Left cardiac atrium (tissue), 4 donors: Measurements from ENCODE around the gene RAB11FIP3. TPM values are rescaled to one million over a fixed set of nuclear protein-coding genes. Genes with fewer than 3 reads are reported as not detected.
"Not testable (repeated sequence)": the region's sequence is repeated elsewhere in the genome, so short reads cannot be mapped to it uniquely, and the experiment has no call there.

Experiments
- ATAC-seq, 2 donors: fragments of 200-7000 bp; cut with Tn5 transposase; one replicate each; pipeline ENCODE4 v1.9.1; 2020; ENCODE audit warnings: mild to moderate bottlenecking in 2 of 2, moderate library complexity in 2 of 2
- DNase-seq: peaks from one replicate; pipeline ENCODE4 v3.0.0-alpha.2; 2020
- intact Hi-C, 2 donors: fragments of 100-400 bp; cut with DNase I; formaldehyde crosslinking; loops; one replicate each; pipeline versions ENCODE4 v1.14.1 to v1.15.1; 2022 to 2023
- total RNA-seq, 2 donors: library from RNA; stranded (reverse); fragmentation: NEBNext Ultra II Directional; extraction: Animal tissue kit (Norgen Biotek cat#: 25700); gene quantifications; one replicate each; pipeline ENCODE4 v1.2.1, GENCODE V29; 2021
- donor health status: DM: no; HTN: yes; CAD: no.
- donor health status: DM: no; HTN: yes; CAD: no; lungs with severe emphysema.
- donor health status: DM: yes; HTN: yes; CAD: no.
- donor health status: Dilated cardiomyopathy.

The RAB11FIP3 gene
- total RNA-seq, 2 donors from 2014 or later: 24.2 to 38.1 TPM

DNA sequence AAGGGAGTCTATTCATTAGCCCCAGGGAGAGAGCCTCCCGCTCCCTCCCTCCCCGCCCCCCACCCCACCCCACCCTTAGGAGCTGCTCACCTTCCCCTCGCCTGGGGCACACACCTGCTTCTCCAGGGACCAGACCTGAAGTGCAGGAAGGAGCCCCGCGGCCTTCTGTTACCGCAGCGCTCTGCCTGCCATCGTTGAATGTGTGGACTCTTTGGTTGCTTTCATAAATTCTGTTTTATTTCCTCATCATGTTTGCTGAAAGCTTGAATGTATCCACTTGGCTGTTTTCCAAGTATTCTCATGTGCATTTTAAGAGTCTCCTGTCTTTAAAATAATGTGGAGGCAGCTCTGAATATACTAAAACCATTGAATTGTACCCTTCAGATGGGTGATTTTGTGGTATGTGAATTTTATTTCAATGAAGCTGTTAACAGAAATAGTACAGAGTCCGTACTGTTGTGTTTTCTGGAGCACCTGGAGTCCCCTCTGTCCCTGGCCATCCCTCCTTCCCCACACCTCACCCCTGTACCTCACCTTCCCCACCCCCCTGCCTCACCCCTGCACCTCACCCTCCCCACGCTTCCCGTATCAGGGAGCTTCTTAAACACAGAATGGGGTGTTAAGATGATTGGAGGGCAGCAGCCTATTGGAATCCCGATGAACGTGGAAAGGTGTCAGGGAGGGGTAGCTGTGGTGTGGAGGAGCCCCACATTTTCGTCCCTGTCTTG is 25.5 kb downstream of the RAB11FIP3 start:
- ATAC-seq (no peak), DNase-seq (no peak)
- intact Hi-C loops: no loop called here

DNA sequence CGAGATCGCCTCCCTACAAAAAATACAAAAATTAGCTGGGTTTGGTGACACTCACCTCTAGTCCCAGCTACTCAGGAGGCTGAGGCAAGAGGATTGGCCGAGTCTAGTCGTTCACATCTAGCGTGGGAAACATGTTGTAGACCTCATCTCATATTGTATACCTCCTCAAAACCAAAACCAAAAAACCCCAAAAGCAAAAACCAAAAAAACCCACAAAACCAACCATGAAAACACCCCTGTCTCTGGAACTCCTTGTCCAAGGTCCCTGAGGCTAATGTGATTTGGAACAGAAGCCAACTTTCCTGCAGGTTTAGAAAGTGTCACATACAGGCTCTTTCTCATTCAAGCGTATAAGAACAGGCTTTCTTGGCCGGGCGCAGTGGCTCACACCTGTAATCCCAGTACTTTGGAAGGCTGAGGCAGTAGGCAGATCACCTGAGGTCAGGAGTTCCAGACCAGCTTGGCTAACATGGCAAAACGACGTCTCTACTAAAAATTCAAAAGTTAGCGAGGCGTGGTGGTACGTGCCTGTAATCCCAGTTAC is 29.0 kb downstream of the RAB11FIP3 start:
- ATAC-seq: no peak
- intact Hi-C loops: no loop called here
- DNase-seq: no peak

DNA sequence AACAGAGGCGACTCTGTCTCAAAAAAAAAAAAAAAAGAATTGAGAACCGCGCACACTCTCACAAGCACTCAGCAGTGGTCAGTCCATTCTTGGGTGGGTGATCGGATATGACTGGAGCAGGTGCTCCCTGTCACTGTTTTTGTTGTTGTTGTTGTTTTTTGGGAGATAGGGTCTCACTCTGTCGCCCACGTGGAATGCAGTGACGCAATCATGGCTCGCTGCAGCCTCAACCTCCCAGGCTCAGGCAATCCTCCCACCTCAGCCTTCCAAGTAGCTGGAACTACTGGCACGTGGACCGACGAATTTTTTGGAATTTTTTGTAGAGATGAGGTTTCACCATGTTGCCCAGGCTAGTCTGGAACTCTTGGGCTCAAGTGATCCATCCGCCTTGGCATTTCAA is 30.0 kb downstream of the RAB11FIP3 start:
- intact Hi-C loops: no loop called here
- ATAC-seq: no peak
- no peak for DNase-seq

DNA sequence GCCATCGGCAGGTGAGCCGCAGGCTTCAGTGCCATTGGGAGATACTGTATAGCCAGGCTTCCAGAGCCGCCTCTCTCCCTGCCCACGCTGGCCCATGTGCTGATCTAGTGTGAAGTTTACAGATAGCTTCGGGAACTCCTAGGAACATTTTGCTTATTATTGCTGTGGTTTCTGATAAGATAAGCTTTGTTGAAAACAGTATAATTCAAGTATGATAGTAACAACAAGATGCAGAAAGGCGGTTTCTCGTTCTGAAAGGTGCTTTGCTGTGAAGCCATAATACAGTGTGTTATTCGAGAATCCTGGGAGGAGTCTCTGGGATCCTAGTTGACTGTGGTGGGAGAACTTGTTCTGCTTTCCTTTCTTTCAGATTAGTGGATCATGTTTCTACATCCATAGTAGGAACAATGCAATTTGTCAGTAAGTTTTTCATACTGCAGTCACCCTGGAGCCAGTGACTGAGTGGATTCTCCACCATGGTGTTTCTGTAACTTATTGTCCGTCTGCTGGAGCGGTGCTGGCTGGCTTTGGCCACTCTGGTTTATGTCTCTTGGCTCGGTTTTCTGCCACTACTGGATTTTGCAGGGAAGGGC is 31.5 kb downstream of the RAB11FIP3 start:
- ATAC-seq: peak; percentile 74 to 76
- intact Hi-C loops: no loop called here
- peak; percentile 45 for DNase-seq

DNA sequence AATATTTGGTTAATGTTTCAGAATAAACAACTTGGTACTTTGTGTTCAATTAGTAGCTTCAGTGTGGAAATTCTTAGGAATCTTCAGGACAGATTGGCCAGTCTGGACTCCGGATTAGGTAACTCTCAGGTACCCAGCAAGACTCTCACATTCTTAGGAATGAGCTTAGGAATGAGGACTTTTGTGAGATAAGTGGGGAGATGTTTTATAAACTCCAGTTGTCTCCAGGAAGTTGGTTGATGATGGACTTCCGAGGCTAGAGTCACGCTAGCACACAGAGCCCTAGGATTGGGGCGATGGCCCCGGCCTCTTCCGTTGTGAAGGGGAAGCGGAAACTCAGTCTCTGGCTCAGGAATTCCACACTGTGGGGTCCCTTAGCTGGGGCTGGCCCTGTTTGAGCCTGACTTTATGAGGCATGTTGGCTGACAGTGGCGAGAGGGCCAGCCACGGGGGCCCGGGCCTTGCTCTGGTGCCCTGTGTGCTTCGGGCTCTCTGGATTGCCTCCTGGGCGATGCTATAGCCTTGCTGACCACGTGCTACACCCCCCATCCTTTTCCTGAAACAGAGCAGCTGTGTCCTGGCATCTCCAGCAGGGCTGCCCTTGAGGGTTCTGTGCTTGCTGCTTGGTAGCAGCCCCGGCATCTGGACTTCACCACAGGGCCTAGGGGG is 32.4 kb downstream of the RAB11FIP3 start:
- intact Hi-C loops: no loop called here

DNA sequence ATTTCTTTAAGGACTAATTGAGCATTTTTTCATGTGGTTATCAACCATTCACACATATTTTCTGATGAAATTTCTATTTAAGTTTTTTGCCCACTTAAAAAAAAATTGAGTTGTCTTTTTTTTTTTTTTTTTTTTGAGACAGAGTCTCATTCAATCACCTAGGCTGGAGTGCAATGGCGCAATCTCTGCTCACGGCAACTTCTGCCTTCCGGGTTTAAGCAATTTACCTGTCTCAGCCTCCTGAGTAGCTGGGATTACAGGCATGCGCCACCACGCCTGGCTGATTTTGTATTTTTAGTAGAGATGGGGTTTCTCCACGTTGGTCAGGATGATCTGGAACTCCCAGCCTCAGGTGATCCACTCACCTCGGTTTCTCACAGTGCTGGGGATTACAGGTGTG is 34.3 kb downstream of the RAB11FIP3 start:
- ATAC-seq: no peak
- intact Hi-C loops: no loop called here

More for the DNA sequence above, 32.4 kb downstream of the RAB11FIP3 start:
- ATAC-seq (peak in 1 of 2 donors; percentile 41), DNase-seq (peak; percentile 36)

DNA sequence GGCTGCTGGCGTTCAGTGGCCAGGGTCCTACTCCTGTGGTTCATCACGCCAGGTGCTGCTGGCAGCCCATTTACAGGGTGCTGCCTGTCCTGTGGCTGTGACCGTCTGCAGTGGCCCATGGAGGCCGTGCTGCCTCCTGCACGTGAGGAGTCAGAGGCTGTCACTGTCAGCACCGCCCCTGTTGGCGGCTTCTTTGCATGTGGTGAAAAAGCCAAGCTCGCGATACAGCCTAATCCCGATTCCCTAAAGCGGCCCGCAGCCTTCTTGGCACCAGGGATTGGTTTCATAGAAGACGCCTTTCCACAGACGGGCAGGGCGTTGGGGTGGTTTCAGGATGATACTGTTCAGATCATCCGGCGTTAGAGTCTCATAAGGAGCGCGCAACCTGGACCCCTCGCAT is 35.3 kb downstream of the RAB11FIP3 start:
- intact Hi-C loops: no loop called here
- DNase-seq (no peak), ATAC-seq (no peak)

More for the DNA sequence above, 34.3 kb downstream of the RAB11FIP3 start:
- no peak for DNase-seq

DNA sequence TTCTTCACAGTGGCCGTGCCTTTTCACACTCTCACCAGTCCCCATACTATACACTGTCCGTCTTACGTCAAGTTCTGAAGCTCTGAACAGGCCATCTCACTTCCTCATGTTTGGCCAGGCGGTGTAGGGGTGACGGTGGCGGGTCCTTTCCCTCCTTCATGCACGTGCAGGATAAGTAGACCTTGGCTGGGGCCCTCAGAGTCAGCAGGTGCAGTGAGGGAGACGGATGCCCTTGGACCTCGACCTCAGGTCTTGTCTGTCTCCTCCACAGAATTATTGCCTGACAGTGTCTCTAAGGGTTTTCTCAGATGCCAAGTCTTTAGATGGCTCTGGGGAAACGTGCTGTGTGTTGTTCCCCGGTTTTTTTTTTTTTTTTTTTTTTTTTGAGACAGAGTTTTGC is 37.6 kb downstream of the RAB11FIP3 start:
- no peak for DNase-seq
- ATAC-seq: no peak
- intact Hi-C loops: no loop called here

DNA sequence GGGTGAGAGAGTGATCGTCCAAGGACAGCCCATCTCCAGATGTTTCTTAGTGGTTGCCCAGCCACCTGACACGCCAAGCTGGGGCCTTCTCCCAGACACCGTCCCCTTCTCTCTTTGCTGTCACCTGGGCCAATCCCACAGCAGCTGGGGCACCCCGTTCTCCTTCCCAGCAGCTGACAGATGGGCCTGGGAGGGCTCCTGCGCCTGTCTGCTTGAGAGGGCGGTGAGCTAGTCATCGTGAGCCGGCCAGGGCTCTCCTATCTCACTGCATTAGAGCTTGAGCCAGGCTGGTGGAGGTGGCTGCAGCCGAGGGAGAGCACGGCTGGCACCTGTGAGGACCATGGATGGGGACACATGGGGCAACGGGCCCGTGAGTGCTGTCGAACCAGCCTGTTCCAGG is 41.2 kb downstream of the RAB11FIP3 start:
- DNase-seq: no peak
- intact Hi-C loops: no loop called here
- ATAC-seq: no peak

DNA sequence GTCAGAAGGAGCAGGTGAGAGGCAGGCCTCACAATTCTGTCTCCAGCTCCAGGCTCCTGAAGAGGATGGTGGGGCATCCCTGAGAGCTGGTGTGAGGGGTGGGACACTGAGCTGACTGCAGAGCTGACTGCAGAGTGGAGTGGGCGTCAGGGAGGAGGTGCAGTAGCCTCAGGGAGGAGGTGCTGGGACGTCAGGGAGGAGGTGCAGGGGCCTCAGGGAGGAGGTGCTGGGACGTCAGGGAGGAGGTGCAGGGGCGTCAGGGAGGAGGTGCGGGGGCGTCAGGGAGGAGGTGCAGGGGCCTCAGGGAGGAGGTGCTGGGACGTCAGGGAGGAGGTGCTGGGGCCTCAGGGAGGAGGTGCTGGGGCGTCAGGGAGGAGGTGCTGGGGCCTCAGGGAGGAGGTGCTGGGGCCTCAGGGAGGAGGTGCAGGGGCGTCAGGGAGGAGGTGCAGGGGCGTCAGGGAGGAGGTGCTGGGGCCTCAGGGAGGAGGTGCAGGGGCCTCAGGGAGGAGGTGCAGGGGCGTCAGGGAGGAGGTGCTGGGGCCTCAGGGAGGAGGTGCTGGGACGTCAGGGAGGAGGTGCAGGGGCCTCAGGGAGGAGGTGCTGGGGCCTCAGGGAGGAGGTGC is 41.9 kb downstream of the RAB11FIP3 start:
- ATAC-seq, DNase-seq, intact Hi-C loops: not testable (repeated sequence)

DNA sequence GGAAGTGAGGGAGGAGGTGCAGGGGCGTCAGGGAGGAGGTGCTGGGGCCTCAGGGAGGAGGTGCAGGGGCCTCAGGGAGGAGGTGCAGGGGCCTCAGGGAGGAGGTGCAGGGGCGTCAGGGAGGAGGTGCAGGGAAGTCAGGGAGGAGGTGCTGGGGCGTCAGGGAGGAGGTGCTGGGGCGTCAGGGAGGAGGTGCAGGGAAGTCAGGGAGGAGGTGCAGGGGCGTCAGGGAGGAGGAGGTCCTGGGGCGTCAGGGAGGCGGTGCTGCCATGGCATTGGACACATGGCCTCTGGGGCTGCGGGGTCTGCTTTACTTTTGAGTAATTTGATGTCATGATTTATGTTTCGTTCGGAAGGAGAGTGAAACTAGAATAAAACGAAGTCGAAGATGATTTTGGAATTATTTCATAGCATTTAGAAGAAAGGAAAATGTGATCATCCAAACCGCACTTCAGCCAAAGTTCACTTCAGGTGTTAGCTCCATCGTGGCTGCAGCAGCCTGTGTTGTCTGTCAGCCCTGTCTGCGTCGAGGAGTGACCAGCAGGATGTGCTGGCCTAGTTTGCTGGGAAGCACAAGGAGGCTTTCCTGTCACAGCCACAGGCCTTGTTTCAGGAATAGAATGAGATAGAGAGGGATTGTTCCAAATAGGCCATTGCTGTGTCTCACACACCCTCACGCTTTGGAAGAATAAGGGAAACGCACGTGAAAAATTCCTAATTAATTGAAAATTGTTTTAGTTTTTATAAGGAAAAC is 42.8 kb downstream of the RAB11FIP3 start:
- intact Hi-C loops: no loop called here
- ATAC-seq (no peak), DNase-seq (no peak)

DNA sequence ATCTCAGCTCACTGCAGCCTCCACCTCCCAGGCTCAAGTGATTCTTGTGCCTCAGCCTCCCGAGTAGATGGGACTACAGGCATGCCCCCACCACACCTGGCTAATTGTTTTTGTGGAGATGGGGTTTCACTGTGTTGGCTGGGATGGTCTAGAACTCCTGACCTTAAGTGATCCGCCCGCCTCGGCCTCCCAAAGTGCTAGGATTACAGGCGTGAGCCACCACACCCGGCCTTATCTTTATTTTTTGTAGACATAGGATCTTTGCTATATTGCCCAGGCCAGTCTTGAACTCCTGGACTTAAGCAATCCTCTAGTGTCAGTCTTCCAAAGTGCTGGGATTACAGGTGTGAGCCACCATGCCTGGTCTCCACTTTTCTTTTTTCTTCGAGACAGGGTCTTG is 44.0 kb downstream of the RAB11FIP3 start:
- ATAC-seq: not testable (repeated sequence)

DNA sequence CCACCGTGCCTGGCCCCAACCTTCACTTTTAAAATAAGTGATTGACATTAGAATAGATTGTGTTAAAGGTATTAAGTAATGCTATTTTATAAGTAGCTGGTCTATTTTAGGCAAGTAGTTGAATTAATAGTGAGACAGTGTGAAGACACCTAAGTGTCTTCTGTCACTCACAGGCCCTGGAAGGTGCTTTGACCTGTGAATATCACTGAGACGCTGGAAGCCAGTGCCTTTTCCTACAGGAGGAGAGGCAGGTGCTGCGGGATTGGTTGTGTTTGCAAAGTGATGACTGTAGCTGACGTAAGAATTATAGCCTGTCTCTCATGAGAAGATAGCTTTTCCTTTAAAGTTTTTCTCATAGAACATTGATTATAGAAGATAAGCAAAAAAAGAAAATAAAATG is 45.0 kb downstream of the RAB11FIP3 start:
- intact Hi-C loops: no loop called here
- ATAC-seq (no peak), DNase-seq (no peak)

More for the DNA sequence above, 44.0 kb downstream of the RAB11FIP3 start:
- intact Hi-C loops, DNase-seq: not testable (repeated sequence)

DNA sequence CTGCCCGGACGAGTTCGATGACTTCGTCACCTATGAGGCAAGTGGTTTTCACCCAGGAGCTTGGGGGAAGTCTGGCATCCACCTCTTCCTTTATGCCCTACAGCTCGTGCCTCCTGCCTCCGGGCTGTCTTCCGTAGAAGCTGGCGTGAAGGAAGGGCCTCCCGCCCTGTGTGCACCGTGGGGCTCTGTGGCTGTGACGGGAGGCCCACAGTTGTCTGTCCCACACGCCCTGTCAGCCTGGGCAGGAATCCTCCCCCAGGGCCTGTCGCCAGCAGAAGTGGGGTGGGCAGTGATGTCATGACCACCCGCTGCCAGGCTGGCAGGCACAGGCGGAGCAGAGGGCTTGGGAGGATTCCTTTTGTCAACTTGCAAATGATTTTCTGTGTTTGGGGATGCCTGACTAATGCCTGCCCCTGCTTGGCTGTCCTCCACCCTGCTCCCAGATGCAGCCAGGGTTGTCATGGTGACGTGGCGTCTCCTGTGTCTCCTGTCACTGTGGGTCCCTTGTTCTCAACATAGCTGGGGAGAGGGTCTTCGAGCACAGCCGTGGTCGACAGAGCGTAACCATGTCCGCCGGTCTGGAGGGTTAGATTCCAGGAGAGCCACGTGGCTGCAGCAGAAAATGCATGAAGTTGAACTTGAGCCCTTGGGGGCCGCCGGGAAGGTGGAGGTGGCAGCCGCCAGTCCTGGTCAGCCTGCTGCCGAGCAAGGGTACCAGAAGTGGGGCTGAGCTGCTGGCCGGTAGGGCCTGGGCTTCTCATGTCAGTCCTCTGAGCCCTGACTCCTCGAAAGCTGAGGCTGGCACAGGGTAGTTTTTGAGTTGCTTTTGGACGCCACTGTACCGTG is 46.1 kb downstream of the RAB11FIP3 start:
- ATAC-seq (peak; percentile 86 to 91), DNase-seq (peak; percentile 47)
- intact Hi-C loops: no loop called here

DNA sequence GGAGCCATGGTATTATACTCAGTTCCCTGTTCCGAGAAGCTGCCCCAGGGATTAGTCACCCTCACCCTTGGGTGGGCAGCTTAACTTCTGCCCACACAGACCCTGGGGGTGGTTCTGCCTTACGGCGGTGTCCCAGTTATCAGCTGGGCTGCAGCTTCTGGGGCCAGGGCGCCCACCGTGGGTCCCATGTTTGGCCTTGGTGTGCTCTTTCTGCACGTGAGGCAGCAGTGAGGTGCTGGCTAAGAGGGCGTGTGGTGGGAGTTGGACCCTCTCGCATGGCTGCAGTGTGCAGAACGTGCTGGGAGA is 46.7 kb downstream of the RAB11FIP3 start:
- intact Hi-C loops: no loop called here

DNA sequence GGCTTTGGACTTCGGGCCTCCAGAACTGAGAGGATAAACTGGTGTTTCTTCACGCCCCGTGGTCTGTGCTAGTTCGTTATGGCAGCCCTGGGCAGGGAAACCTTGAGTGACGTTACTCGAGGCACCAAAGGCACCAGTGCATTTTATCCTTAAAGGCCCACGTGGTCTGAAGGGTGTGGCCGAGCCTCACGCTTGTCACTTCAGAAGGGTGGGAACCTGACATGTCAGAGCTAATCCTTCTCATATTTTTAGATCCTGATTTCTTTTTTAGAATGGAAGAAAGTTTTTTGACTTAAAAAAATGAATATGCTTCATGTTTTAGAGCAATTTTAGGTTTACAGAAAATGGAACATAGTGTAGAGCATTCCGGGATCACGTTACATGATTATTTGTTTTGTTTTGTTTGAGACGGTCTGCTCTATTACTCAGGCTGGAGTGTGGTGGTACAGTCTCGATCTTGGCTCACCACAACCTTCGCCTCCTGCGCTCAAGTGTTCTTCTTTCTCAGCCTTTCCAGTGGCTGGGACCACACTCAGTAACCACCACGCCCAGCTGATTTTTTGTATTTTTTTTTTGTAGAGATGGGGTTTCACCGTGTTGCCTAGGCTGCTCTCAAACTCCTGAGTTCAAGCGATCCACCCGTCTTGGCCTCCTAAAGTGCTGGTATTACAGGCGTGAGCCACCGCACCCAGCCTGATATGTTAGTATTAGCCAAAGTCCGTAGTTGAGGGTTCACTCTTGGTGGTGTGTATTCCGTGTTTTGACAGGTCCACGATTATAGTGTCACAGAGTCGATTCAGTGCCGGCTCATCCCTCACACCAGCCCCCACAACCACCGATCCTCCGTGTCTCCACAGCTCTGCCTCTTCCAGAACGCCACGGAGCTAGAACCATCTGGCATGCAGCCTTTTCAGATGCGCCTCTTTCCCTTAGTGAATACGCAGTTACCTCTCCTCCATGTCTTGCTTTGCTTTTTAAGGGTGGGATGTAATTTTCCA is 47.9 kb downstream of the RAB11FIP3 start:
- no peak for ATAC-seq
- no peak for DNase-seq
- intact Hi-C loops: no loop called here

More for the DNA sequence above, 46.7 kb downstream of the RAB11FIP3 start:
- ATAC-seq (no peak), DNase-seq (no peak)
